Placental pericyte (primary cell): ENCODE measurements around the gene DEFB129. TPM values are rescaled to one million over a fixed set of nuclear protein-coding genes. Genes with fewer than 3 reads are reported as not detected.

ENCODE experiments used
- total RNA-seq: library from RNA; depleted of rRNA; stranded (reverse); fragments of >200 nt; gene quantifications from 2 replicates; pipeline ENCODE4 v1.2.3, GENCODE V29; 2012

Gene DEFB129, protein sequence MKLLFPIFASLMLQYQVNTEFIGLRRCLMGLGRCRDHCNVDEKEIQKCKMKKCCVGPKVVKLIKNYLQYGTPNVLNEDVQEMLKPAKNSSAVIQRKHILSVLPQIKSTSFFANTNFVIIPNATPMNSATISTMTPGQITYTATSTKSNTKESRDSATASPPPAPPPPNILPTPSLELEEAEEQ
- not detected in 2 replicates for total RNA-seq

DNA sequence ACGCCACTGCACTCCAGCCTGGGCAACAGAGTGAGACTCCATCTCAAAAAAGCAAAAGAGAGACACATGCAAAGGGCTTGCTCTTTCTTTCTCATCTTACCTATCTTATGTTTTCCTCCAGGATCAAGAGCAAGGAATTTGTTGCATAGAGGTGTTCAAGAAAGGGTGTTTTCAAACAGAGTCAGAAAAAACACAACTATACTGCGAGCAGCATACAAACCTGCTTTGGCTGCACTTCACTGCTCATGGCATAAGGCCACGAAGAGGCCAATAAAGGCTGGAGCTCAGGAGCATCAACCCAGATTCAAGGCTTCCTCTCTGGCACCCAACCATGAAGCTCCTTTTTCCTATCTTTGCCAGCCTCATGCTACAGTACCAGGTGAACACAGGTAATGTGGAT, at the start of gene DEFB129:
Gene DEFB129 (plus strand): TSS at position 301 of the 400 bp plus-strand sequence. CDS start 31 bp downstream, at position 332.

DNA sequence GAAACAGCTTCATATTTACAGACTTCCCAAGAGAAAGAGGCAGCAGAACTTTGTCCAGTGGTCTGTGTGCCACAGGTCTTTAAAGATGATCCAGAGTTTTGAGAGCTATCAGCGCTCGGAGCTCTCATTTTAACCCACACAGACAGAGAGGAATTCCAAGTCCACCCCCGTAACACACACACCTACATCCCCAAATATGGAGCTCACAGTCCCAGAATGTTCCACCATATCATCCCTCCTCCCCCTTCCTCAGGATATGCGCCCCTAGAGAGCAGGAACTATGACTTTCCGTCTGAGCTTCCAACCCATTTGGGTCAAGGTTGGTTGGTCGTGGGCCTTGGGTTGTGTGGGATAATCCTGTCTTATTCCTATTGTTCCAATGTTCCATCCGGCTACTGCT, 37.4 kb upstream of the DEFB129 start, which contains the start of gene DEFB128:
Gene DEFB128 (minus strand): TSS at position 101 of the 400 bp plus-strand sequence. CDS start 88 bp downstream, at position 13.

DNA sequence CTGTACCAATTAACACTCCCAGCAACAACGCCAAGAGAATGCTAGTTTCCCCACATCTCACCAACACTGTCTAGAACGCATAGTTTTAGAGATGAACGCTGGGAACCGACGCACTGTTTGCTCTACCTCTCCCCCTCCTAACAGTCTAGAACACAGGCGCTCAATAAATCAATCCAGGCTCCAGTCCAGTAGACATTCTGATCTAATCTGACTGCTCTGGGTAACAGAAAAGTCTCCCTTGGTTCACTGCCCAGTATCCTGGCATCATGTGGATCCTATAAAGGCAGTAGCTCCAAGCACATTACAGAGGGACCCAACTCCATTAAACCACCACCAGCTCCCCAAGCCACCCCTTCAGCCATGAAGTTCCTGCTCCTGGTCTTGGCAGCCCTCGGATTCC, 30.4 kb downstream of the DEFB129 start, which contains the start of gene DEFB132:
Gene DEFB132 (plus strand): TSS at position 306 of the 400 bp plus-strand sequence. CDS start 55 bp downstream, at position 361.

Other genes starting within 250 kb of the DEFB129 start
- not detected in 2 replicates for gene DEFB125, start 139.6 kb upstream of the DEFB129 start, total RNA-seq
- not detected in 2 replicates for gene DEFB126, start 84.7 kb upstream of the DEFB129 start, total RNA-seq
- not detected in 2 replicates for gene DEFB127, start 69.8 kb upstream of the DEFB129 start, total RNA-seq
- gene DEFB128, start 37.5 kb upstream of the DEFB129 start, total RNA-seq = not detected in 2 replicates
- not detected in 2 replicates for gene DEFB132, start 30.5 kb downstream of the DEFB129 start, total RNA-seq
- 3.1 and 3.4 TPM in 2 replicates for gene C20orf96, start 63.5 kb downstream of the DEFB129 start, total RNA-seq
- gene ZCCHC3, start 70.3 kb downstream of the DEFB129 start, total RNA-seq = 12.7 and 23.3 TPM in 2 replicates
- 10.1 and 10.3 TPM in 2 replicates for gene SOX12, start 98.3 kb downstream of the DEFB129 start, total RNA-seq
- 33.5 and 56.9 TPM in 2 replicates for gene NRSN2, start 119.9 kb downstream of the DEFB129 start, total RNA-seq
- 57.0 and 452 TPM in 2 replicates for gene TRIB3, start 153.5 kb downstream of the DEFB129 start, total RNA-seq
- gene RBCK1, start 181.0 kb downstream of the DEFB129 start, total RNA-seq = 92.9 and 122 TPM in 2 replicates
- gene TBC1D20, start 235.3 kb downstream of the DEFB129 start, total RNA-seq = 52.0 and 63.9 TPM in 2 replicates